CD14-positive monocyte (primary cell): ENCODE measurements around the gene IRS1. TPM values are rescaled to one million over a fixed set of nuclear protein-coding genes. Genes with fewer than 3 reads are reported as not detected.
A peak's percentile ranks its signal among the peaks of the same experiment; 100 is the strongest.
"Not testable (repeated sequence)": the region's sequence is repeated elsewhere in the genome, so short reads cannot be mapped to it uniquely, and the experiment has no call there.

Source experiments
- DNase-seq, 3 donors: peaks; one replicate each; pipeline ENCODE4 v3.0.0-alpha.2; 2011 to 2022
- H2AFZ ChIP-seq: 2 replicates; pipeline ENCODE4 v1.6.0; 2012; ENCODE audit warnings: mild to moderate bottlenecking, low read depth, low read length, inconsistent platforms; ENCODE audit not compliant: insufficient read depth, poor library complexity, severe bottlenecking
- H3K27ac ChIP-seq, 2 donors: 1 replicate in 1 of 2; 2 replicates in 1 of 2; pipeline ENCODE4 v1.5.1; 2012 to 2013; ENCODE audit warnings: low read length in 2 of 2, control low read depth in 1 of 2, inconsistent platforms in 1 of 2, low read depth in 1 of 2, mild to moderate bottlenecking in 1 of 2
- H3K27me3 ChIP-seq, 2 donors: one replicate each; pipeline versions ENCODE4 v1.6.0 to v1.6.1; 2011 to 2013; ENCODE audit warnings: low read length in 2 of 2; ENCODE audit not compliant: control insufficient read depth in 2 of 2, insufficient read depth in 2 of 2
- H3K36me3 ChIP-seq, 2 donors: replicated peaks in 1 of 2; 1 replicate in 1 of 2; 2 replicates in 1 of 2; pipeline versions ENCODE4 v1.5.1 to v1.6.1; 2012 to 2013; ENCODE audit warnings: low read length in 2 of 2, control low read depth in 1 of 2, inconsistent platforms in 1 of 2, mild to moderate bottlenecking in 1 of 2; ENCODE audit not compliant: insufficient read depth in 2 of 2, control insufficient read depth in 1 of 2
- H3K4me1 ChIP-seq, 2 donors: 1 replicate in 1 of 2; 2 replicates in 1 of 2; pipeline versions ENCODE4 v1.5.1 to v1.6.1; 2012 to 2013; ENCODE audit warnings: low read length in 2 of 2, control low read depth in 1 of 2, inconsistent platforms in 1 of 2, mild to moderate bottlenecking in 1 of 2, moderate library complexity in 1 of 2; ENCODE audit not compliant: insufficient read depth in 2 of 2, control insufficient read depth in 1 of 2
- H3K4me2 ChIP-seq: replicated peaks from 2 replicates; pipeline ENCODE3; 2012; ENCODE audit warnings: low read length, moderate library complexity, mild to moderate bottlenecking; ENCODE audit not compliant: poor library complexity, severe bottlenecking; ENCODE audit errors: extremely low read depth
- H3K4me3 ChIP-seq, 3 experiments: fragments of 200-600 bp in 1 of 3; sonication (generic) in 1 of 3; replicated peaks in 1 of 3; 1 replicate in 2 of 3; 2 replicates in 1 of 3; pipeline ENCODE4 v1.5.1; 2011 to 2013; ENCODE audit warnings: low read length in 3 of 3, mild to moderate bottlenecking in 3 of 3, control low read depth in 2 of 3, low read depth in 2 of 3, inconsistent platforms in 1 of 3, moderate library complexity in 1 of 3
- H3K79me2 ChIP-seq: 2 replicates; pipeline ENCODE4 v1.6.0; 2012; ENCODE audit warnings: mild to moderate bottlenecking, control low read depth, inconsistent platforms, low read length, moderate library complexity; ENCODE audit not compliant: insufficient read depth
- H3K9ac ChIP-seq: 2 replicates; pipeline ENCODE4 v1.6.0; 2017; ENCODE audit warnings: low read length, mild to moderate bottlenecking; ENCODE audit not compliant: insufficient read depth, poor library complexity, severe bottlenecking
- H3K9me3 ChIP-seq, 2 donors: replicated peaks in 1 of 2; 1 replicate in 1 of 2; 2 replicates in 1 of 2; pipeline versions ENCODE4 v1.5.1 to v1.6.1; 2012 to 2013; ENCODE audit warnings: low read length in 2 of 2, control low read depth in 1 of 2; ENCODE audit not compliant: control insufficient read depth in 1 of 2, insufficient read depth in 1 of 2
- H4K20me1 ChIP-seq: 2 replicates; pipeline ENCODE4 v1.6.0; 2012; ENCODE audit warnings: mild to moderate bottlenecking, low read length, control low read depth, moderate library complexity; ENCODE audit not compliant: insufficient read depth
- H3K27ac Mint-ChIP-seq, 7 donors: one replicate each; pipeline ENCODE4 v1.8.0; 2020; ENCODE audit warnings: mild to moderate bottlenecking in 7 of 7, mixed read lengths in 7 of 7, moderate library complexity in 6 of 7, inconsistent platforms in 2 of 7
- H3K27me3 Mint-ChIP-seq, 3 donors: one replicate each; pipeline ENCODE4 v1.8.0; 2021 to 2022; ENCODE audit warnings: low read depth in 3 of 3, mild to moderate bottlenecking in 3 of 3, mixed read lengths in 3 of 3, moderate library complexity in 3 of 3, inconsistent platforms in 1 of 3
- H3K36me3 Mint-ChIP-seq, 2 donors: one replicate each; pipeline ENCODE4 v1.8.0; 2020; ENCODE audit warnings: mixed read lengths in 2 of 2, inconsistent platforms in 1 of 2, mild to moderate bottlenecking in 1 of 2
- H3K4me1 Mint-ChIP-seq: one replicate; pipeline ENCODE4 v1.8.0; 2020; ENCODE audit warnings: mild to moderate bottlenecking, mixed read lengths
- H3K4me3 Mint-ChIP-seq, 2 donors: one replicate each; pipeline ENCODE4 v1.8.0; 2020; ENCODE audit warnings: mild to moderate bottlenecking in 2 of 2, mixed read lengths in 2 of 2, moderate library complexity in 1 of 2
- H3K9me3 Mint-ChIP-seq, 7 donors: one replicate each; pipeline ENCODE4 v1.8.0; 2020 to 2022; ENCODE audit warnings: mixed read lengths in 7 of 7, mild to moderate bottlenecking in 6 of 7, moderate library complexity in 6 of 7, inconsistent platforms in 2 of 7
- WGBS: methylation state at CpG from one replicate; pipeline ENCODE4 v1.1.5; 2013; ENCODE audit warnings: missing lambda C conversion rate; ENCODE audit not compliant: insufficient coverage; 5-methylcytosine and 5-hydroxymethylcytosine counted together
- intact Hi-C, 2 donors: fragments of 100-400 bp; cut with micrococcal nuclease; formaldehyde crosslinking; loops; one replicate each; pipeline versions ENCODE4 v1.15.0 to v1.15.1; 2023
- polyA plus RNA-seq, 3 donors: library from polyadenylated mRNA; depleted of rRNA in 1 of 3; unstranded in 2 of 3; stranded (reverse) in 1 of 3; fragments of 300-500 nt in 2 of 3; fragments of >200 nt in 1 of 3; fragmentation: Illumina TruSeq in 2 of 3; gene quantifications; 1 replicate in 2 of 3; 2 replicates in 1 of 3; pipeline ENCODE4 v1.2.3, GENCODE V29; 2012 to 2021
- TF ChIP-seq, protein P1 (sequence below): fragments of 200-600 bp; IDR thresholded peaks from one replicate; pipeline ENCODE4 v1.8.0; 2022; ENCODE audit warnings: antibody characterized with exemption, mild to moderate bottlenecking

Gene IRS1
- polyA plus RNA-seq, 3 donors = 0.10 to 0.19 TPM; not detected in 1

DNA sequence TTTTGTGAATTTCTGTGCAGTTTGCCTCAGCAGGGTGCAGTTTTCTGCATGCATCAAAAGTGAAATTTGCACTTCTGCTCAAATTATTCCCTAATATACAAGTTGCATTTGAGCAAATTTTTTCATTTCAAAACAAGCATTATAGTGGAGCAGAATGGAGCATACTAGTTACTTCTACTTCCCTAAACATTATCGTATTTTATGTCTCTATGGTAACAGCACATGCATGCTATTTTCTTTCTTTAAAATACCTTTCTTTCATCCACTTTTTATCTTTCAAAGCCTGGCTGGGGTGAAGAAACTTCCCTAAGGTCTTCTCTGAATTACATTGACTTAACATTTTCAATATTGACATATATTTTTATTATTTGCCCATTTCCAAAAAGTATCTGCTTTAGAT lies 47.5 kb upstream of the IRS1 start:
- H3K27ac ChIP-seq = no peak overlapping the region
- H3K79me2 ChIP-seq = no peaks in the 10 kb centered on the region
- no peaks in the 10 kb centered on the region for H3K4me1 ChIP-seq
- H3K27me3 Mint-ChIP-seq = peaks cover 0 to 2% (median 0%) of the 10 kb centered on the region in 3 donors
- H3K4me2 ChIP-seq = no peak overlapping the region
- no peak overlapping the region for H3K9ac ChIP-seq
- H3K36me3 ChIP-seq = peaks cover 0 to 4% of the 10 kb centered on the region in 2 donors
- no peaks in the 10 kb centered on the region for H3K9me3 ChIP-seq
- no peak overlapping the region for H3K4me3 ChIP-seq
- H3K9me3 Mint-ChIP-seq = peaks cover 0 to 9% (median 3%) of the 10 kb centered on the region in 7 donors
- H4K20me1 ChIP-seq = no peaks in the 10 kb centered on the region
- H2AFZ ChIP-seq = no peak overlapping the region
- WGBS = no CpG with 5 or more reads among the region's 1 CpG
- intact Hi-C loops = no loop called here
- peaks cover 11% of the 10 kb centered on the region for H3K4me1 Mint-ChIP-seq
- TF ChIP-seq, protein P1, sequence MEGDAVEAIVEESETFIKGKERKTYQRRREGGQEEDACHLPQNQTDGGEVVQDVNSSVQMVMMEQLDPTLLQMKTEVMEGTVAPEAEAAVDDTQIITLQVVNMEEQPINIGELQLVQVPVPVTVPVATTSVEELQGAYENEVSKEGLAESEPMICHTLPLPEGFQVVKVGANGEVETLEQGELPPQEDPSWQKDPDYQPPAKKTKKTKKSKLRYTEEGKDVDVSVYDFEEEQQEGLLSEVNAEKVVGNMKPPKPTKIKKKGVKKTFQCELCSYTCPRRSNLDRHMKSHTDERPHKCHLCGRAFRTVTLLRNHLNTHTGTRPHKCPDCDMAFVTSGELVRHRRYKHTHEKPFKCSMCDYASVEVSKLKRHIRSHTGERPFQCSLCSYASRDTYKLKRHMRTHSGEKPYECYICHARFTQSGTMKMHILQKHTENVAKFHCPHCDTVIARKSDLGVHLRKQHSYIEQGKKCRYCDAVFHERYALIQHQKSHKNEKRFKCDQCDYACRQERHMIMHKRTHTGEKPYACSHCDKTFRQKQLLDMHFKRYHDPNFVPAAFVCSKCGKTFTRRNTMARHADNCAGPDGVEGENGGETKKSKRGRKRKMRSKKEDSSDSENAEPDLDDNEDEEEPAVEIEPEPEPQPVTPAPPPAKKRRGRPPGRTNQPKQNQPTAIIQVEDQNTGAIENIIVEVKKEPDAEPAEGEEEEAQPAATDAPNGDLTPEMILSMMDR = no peak
- no peak overlapping the region for H3K4me3 Mint-ChIP-seq
- DNase-seq = no peak
- H3K27ac Mint-ChIP-seq = no peak overlapping the region
- H3K27me3 ChIP-seq = no peaks in the 10 kb centered on the region
- H3K36me3 Mint-ChIP-seq = peaks cover 9 to 22% of the 10 kb centered on the region in 2 donors

DNA sequence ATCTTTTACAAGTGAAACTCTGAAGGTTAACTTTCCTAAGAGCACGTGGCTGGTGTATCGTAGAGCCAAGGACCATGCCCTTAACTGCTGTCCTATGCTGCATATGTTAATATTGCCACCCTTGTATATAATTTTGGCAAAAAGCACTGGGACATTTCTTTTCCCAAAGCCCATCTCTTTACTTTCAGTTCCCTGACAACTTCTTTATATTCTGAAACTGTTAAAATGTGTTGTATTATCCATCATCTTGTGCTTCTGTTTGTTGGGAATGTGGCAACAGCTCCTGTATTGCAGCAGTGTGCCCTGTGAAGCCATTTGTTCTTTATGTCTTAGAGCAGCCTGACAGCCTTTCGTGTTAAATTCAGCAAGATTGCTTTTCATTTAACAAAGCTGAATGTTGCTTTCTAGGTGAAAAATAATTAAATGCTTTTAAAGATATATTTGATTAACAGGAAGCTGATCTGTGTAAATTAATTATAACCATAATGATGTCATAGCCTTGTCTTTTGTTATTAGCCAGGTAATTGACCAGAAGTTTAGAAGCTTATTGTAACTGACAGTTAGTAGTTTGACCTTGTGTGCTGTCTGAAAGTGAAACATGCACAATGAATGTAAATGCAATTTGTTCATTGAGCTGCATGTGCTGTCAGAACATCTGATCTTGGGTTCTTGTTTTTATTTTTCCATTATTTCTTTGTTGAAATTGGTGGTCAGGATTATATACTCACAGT lies 45.9 kb upstream of the IRS1 start:
- no peak overlapping the region for H2AFZ ChIP-seq
- no peak for DNase-seq
- H3K4me1 ChIP-seq = no peaks in the 10 kb centered on the region
- Mint-ChIP-seq H3K27me3 (peaks cover 0 to 2% (median 0%) of the 10 kb centered on the region in 3 donors), H3K4me1 (peaks cover 11% of the 10 kb centered on the region), H3K9me3 (peaks cover 2 to 9% (median 5%) of the 10 kb centered on the region in 7 donors), H3K4me3 (no peak overlapping the region), H3K27ac (no peak overlapping the region), H3K36me3 (peaks cover 16 to 22% of the 10 kb centered on the region in 2 donors)
- intact Hi-C loops = no loop called here
- H3K36me3 ChIP-seq = peaks cover 0 to 4% of the 10 kb centered on the region in 2 donors
- no peaks in the 10 kb centered on the region for H3K27me3 ChIP-seq
- no peak overlapping the region for H3K4me2 ChIP-seq
- no peaks in the 10 kb centered on the region for H3K79me2 ChIP-seq
- TF ChIP-seq, protein P1 = no peak
- no peaks in the 10 kb centered on the region for H4K20me1 ChIP-seq
- H3K4me3 ChIP-seq = no peak overlapping the region
- no peak overlapping the region for H3K27ac ChIP-seq
- H3K9me3 ChIP-seq = no peaks in the 10 kb centered on the region
- WGBS = 80% methylated on average over 2 of the region's 3 CpGs
- H3K9ac ChIP-seq = no peak overlapping the region

DNA sequence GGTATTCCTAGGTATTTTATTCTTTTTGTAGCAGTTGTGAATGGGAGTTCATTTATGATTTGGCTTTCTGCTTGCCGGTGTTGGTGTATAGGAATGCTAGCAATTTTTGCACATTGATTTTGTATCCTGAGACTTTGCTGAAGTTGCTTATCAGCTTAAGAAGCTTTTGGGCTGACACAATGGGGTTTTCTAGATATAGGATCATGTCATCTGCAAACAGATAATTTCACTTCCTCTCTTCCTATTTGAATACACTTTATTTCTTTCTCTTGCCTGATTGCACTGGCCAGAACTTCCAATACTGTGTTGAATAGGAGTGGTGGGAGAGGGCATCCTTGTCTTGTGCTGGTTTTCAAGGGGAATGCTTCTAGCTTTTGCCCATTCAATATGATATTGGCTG lies 43.4 kb upstream of the IRS1 start:
- H3K4me3 Mint-ChIP-seq, H2AFZ ChIP-seq, H3K4me3 ChIP-seq, H3K9ac ChIP-seq, intact Hi-C loops, H3K9me3 Mint-ChIP-seq, H3K4me1 ChIP-seq, H3K27ac ChIP-seq, H4K20me1 ChIP-seq, H3K79me2 ChIP-seq, H3K9me3 ChIP-seq, H3K27me3 Mint-ChIP-seq, H3K36me3 ChIP-seq, DNase-seq, H3K27me3 ChIP-seq, H3K4me2 ChIP-seq: not testable (repeated sequence)
- peaks cover 11% of the 10 kb centered on the region for H3K4me1 Mint-ChIP-seq
- WGBS = 100% methylated on average over 1 of the region's 1 CpG
- peak overlapping the region in 2 of 7 donors; percentile 39 to 54 for H3K27ac Mint-ChIP-seq
- peaks cover 29 to 35% of the 10 kb centered on the region in 2 donors for H3K36me3 Mint-ChIP-seq
